ENCODE measurements around the gene GSK3B.

GSK3B gene

DNA sequence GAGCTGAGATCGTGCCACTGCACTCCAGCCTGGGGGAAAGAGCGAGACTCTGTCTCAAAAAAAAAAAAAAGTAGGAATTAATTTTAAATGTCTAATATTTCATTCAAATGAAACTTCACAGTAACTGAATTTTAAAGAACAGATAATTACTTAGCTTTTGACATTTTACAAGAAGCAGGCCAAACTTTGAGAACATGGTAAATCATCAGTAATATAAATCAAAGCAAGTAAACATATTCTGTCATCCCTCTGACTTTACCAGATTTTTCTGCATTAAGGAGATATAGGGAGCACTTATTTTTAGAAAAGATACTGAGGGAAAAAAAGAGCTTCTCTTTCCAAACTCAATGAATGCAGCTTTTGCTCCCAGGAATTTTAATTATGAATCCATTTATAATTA, 275.3 kb downstream of the GSK3B start:
- DNase-seq (ENCODE audit: low spot score), result no peak

DNA sequence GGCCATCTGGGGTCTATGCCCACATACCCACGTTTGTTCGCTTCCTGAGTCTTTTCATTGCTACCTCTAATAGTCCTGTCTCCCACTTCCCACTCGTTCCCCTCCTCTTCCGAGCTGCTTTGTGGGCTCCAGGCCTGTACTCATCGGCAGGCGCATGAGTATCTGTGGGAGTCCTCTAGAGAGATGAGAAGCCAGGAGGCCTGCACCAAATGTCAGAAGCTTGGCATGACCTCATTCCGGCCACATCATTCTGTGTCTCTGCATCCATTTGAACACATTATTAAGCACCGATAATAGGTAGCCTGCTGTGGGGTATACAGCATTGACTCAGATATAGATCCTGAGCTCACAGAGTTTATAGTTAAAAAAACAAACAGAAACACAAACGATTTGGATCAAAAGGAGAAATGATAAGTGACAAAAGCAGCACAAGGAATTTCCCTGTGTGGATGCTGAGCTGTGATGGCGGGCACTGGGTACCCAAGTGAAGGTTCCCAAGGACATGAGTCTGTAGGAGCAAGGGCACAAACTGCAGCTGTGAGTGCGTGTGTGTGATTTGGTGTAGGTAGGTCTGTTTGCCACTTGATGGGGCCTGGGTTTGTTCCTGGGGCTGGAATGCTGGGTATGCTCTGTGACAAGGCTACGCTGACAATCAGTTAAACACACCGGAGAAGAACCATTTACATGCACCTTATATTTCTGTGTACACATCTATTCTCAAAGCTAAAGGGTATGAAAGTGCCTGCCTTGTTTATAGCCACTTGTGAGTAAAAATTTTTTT, 276.5 kb downstream of the GSK3B start:
- no peak for DNase-seq (ENCODE audit: low spot score)

DNA sequence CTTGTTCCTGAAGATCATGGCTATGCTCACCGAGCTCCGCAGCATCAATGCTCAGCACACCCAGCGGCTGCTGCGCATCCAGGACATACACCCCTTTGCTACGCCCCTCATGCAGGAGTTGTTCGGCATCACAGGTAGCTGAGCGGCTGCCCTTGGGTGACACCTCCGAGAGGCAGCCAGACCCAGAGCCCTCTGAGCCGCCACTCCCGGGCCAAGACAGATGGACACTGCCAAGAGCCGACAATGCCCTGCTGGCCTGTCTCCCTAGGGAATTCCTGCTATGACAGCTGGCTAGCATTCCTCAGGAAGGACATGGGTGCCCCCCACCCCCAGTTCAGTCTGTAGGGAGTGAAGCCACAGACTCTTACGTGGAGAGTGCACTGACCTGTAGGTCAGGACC, 277.2 kb downstream of the GSK3B start:
- no peak for DNase-seq (ENCODE audit: low spot score)

DNA sequence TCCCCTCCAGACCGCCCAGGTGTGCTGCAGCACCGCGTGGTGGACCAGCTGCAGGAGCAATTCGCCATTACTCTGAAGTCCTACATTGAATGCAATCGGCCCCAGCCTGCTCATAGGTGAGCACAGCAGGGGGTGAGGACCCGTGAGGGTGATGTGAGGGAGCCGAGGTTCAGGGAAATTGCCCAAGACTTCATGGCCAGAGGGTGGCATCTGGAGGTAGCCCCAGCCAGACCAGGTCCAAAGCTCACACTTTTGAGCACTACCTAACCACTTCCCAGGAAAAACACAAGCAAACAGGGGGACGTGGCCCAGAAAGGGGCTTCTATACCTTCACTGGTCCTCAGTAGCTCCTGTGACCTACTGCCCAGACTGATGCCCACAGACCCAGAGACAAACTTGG, 278.5 kb downstream of the GSK3B start:
- no peak for DNase-seq (ENCODE audit: low spot score)

DNA sequence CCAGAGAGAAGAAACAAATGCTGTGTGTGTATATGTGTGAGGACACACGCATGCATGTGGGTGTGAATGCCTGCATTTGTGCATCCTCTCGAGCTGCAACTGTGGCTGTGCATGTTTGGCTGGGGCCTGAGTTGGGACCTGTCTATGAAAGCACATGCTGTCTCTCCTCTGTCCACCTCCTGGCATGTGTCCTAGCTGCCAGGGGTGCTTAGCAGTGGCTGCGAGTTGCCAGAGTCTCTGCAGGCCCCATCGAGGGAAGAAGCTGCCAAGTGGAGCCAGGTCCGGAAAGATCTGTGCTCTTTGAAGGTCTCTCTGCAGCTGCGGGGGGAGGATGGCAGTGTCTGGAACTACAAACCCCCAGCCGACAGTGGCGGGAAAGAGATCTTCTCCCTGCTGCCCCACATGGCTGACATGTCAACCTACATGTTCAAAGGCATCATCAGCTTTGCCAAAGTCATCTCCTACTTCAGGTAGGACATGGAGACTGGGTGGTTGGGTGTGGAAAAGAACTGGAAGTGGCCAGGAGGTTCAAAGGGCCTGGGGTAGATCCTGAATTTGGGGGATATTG, 281.7 kb downstream of the GSK3B start:
- no peak for DNase-seq (ENCODE audit: low spot score)

DNA sequence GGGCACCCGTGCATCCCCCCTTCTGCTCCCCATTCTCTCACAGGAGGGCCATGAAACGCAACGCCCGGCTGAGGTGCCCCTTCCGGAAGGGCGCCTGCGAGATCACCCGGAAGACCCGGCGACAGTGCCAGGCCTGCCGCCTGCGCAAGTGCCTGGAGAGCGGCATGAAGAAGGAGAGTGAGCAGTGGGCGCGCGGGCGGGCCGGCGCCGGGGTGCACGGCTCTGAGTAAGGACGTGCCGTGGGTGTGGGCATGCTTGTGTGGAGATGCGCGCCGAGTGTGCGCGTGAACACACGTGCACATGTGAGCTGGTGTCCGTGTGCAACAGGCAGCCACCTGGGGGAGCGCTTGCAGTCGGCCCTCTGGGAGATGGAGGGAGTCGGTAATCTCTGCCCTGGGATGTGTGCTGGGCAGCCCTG, 284.2 kb downstream of the GSK3B start:
- no peak for DNase-seq (ENCODE audit: low spot score)

DNA sequence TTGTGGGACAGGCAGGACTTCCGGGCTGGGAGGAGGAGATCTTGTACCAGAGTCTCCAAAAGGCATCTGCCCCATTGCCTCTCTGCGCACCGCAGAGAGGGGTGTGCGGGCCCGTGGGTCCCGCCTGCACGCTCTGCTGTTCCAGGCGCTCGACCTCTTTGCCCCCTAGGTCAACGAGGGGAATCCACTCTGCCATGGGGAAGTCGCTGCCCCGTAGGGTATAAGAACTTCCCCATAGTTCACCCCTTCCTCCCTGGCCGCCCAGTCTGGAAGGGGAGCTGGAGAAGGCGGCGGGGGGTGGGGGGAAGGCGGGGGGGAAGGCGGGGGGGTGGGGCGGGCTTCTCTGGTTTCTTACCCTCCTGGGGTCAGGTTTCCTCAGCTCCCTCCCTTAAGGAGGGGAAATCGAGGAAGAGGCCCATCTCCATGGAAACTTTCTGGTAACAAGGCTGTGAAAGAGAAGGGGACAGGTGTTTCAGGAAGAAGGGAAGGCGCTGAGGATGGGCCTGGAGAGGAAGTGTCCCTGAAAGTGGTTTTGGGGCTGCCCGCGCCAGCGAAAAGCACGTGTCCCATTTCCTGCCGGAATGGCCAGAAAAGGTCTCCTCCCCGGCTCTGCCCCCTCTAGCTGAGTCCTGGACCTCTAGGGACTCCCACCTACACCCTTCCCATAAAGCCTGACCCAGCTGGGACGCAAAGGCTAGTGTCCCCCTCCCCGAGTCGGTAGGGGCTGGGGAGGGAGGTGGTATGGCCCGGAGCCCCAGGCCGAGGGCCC, 284.8 kb downstream of the GSK3B start:
- no peak for DNase-seq (ENCODE audit: low spot score)

DNA sequence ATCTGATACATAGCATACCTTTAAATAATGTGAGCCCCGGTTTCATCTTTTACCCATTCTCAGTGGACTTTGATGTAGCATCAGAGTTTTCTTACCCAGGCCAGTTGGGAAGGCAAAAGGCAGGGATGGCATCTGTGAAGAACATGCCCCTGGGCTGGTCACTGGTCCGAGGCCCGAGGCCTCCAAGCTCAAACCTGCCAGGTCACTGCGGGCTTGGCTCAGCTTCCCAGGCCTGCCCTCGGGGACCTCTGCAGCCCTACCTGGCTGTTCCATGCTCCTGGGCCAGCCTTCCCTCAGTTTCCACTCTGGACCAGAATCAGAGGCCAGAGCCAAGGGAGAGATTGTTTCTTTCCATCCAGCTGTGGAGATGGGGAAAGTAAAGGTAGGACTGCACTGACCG, 285.4 kb downstream of the GSK3B start:
- DNase-seq (ENCODE audit: low spot score), result no peak

DNA sequence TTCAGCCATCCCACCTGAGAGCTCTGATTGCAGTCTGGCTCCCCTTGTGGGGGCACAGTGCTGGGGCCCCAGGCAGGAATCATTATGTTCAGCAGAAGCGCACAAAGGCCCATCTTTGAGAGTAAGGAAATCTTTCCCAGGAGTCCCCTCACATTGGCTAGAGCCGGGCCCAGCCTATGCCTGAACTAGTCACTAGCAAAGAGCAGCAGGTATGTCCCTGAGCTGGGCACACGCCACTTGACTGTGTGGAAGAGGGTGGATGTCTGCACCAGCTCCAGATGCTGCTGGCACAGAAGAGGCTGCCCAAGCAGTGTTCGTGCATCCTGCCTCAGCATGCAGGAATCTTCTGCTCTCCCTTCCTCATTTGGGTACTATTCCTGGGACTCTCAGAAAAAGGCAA, 286.0 kb downstream of the GSK3B start:
- DNase-seq (ENCODE audit: low spot score), result no peak

DNA sequence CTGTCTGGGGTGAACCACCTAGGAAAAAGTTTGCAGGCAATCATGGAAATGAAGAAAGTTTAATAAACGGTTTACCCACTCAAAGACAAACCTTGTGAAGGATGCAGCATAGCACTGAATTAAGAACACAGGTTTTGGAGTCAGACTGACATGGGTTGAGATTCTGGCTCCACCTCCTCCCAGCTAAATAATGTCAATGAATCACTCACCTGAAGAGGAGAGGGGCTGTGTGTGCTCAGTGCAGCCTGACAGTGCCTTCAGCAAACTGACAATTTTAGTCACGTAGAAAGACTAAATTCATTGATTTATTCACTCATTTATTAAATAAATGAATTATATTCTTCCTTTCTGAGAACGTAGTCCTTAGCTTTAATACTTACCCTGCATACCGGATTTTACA, 293.4 kb downstream of the GSK3B start:
- no peak for DNase-seq (ENCODE audit: low spot score)

DNA sequence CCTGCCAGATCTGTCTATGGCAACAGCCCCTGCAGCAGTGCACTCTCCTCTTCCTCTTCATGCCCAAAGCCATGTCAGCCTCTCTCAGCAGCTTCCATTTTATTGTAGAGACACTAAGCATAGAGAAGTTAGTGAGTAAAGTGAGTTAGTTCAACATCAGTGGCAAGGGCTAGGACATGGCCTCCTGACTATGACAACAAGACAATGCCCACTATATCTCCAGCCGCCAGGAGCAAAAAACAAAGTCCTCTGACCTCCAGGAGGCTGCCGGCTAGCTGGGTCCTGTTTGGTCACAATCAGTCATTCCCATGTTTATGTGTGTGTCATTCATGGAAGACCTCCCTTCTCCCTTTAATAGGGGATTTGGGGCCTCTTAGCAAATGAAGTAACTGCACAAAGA, 297.5 kb downstream of the GSK3B start:
- DNase-seq (ENCODE audit: low spot score), result no peak

DNA sequence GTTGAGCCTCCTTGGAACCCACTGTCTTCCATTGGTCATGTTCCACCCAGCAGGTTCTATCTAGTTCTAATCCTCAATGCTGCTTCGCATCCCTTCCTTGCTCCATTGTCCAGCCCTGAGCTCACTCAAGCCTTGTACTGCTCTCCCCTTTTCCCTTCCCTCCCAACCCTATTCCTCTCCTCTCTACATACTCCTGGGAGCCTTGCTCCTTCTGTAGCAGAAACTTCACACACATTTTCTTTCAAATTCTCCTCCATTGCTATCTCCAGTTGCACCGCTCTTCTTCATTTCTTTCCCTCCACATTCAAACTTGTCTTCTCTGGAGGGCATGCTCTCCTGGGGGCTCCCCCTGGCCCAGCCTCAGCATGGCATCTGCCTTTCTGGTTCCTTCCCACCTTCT, 297.9 kb downstream of the GSK3B start:
- no peak for DNase-seq (ENCODE audit: low spot score)

DNA sequence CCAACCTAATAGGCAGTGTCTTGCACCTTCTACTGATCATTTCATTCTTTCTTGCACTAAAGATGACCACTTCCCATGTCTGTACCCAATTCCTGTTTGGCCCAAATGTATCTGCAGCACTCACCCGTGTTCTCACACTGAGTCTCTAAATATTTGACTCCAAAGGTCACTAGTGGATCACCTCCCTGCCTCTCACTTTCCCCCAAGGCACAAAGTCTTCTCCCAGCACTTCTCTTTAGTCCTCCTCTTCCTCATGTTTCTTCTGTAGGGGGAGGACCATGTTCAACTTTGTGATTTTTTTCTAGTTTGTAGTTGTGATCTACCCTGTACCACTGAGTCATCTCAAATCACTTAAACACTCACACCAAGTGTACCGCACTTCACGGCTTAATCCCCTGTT, 298.4 kb downstream of the GSK3B start:
- DNase-seq (ENCODE audit: low spot score), result no peak

DNA sequence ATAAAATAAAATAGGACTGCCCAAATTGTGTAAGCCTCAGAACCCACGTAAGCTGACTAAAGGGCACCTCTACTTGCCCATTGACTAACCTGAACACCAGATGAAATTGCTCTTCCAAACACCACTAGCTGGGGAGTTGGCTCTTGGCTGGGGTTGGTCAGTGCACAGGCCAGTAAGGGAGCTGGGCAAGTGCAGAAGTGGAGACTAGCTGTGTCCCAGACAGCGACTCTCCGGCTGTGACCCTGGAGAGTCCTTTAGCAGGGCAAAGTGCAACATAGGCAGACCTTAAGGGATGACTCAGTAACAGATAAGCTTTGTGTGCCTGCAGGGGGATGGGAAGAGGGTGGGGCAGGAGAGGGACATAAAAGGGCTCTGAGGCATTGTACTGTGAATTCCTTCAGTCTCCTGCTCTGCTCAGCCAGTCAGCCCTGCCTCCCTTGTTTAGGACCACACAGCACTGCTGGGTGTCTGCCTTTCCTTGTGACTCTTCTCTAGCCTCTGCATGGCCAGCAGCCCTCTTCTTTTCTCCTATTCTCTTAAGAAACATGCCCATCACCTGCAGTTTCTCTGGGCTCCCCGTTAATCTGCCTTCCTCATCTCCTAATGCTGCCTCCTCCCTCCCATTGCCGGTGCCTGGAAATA, 299.2 kb downstream of the GSK3B start:
- peak; percentile 64 for DNase-seq (ENCODE audit: low spot score)

DNA sequence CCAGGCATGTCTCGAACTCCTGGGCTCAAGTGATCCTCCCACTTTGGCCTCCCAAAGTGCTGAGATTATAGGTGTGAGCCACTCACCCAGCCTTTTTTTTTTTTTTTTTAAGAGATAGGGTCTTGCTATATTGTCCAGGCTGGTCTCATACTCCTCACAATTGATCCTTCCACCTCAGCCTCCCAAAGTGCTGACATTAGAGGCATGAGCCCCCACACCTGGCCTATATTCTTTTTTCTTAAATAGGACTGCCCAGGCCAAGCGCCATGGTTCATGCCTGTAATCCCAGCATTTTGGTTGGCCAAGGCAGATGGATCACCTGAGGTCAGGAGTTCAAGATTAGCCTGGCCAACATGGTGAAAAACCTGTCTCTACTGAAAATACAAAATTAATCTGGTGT, 299.8 kb downstream of the GSK3B start:
- DNase-seq (ENCODE audit: low spot score), result no peak

DNA sequence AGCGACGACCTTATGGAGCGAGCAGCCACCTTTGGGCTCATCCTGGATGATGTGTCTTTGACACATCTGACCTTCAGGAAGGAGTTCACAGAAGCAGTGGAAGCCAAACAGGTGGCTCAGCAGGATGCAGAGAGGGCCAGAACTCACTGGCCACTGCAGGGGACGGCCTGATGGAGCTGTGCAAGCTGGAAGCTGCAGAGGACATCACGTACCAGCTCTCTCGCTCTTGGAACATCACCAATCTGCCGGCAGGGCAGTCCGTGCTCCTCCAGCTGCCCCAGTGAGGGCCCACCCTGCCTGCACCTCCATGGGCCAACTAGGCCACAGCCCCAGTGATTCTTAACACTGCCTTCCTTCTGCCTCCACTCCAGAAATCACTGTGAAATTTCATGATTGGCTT, 302.0 kb downstream of the GSK3B start:
- no peak for DNase-seq (ENCODE audit: low spot score)

DNA sequence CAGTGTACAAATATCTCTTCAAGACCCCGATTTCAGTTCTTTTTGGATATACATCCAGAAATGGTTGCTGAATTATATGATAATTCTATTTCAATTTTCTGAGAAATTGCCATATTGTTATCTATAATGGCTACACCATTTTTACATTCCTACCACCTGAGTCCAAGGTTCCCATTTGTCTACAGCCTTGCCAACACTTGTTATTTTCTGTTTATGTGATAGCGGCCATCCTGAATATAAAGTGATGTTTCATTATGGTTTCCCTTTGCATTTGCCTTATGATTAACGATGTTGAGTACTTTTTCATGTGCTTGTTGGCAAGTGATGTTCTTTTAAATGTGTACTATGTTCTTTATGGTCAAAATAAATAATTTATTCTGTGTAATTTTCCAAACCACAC, 303.9 kb downstream of the GSK3B start:
- no peak for DNase-seq (ENCODE audit: low spot score)

DNA sequence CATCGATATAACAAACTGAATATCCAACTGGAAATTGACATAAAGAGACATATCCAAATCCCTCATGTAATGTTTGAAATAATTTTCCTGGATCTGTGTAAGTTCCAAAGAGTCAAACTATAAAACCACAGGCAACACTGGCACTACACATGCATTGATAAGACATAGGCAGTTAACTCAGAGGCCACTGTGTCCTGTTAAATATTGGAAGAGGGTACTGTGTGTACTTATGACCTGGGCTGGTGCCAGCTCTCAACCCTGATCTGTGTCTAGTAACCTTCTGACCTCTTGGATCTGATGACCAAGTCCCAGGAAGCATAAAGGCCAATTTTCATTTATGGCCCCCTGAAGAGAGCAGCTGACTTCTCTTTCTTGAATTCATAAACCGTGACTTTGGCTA, 307.8 kb downstream of the GSK3B start:
- no peak for DNase-seq (ENCODE audit: low spot score)

DNA sequence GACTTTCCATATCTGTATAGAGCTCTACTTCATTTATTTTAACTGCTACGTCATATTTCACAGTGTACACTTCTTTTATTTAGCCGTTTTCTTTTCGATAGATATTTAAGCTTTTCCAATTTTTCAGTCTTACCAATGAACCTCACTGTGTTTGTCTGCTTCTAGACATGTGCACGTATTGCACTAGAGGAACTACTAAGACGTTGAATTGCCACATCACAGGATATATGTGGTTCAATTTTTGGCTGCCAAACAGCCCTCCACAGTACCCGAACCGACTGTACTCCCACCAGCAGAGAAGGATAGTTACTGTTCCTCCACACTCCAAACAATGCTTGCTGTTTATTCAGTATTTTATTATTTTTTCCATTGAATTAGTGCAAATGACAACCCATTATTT, 310.4 kb downstream of the GSK3B start:
- DNase-seq (ENCODE audit: low spot score), result no peak

DNA sequence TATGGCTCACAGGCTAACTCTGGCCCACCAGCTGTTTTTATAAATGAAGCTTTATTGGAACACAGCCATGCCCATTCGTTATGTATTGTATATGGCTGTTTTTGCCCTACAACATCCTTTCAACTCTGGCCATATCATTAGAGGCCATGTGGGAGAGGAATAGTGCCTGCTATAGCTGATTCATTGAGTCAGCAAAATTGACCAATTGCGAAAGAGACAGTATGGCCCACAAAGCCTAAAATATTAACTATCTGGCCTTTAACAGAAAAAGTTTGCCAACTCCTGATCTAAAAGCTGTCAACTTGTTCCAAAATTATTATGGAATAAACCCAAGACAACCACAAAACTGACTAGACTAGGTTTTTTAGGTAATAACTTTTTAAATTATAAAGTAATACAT, 311.0 kb downstream of the GSK3B start:
- DNase-seq (ENCODE audit: low spot score), result no peak

DNA sequence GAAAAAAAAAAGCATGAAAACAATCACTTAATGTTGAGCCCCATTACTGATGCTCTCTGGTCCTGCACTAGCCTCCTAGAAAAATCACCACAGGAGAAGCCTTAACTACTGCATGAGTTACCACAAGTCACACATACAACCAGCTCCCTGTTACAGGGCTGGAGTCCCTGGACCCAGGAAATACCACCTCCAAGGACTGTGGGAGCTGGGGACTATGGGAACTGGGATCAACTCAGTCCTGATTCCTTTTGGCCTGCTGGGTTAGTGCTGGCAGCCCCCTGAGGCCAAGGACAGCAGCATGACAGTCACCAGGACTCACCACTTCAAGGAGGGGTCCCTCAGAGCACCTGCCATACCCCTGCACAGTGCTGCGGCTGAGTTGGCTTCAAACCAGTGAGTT, 311.8 kb downstream of the GSK3B start:
- no peak for DNase-seq (ENCODE audit: low spot score)

DNA sequence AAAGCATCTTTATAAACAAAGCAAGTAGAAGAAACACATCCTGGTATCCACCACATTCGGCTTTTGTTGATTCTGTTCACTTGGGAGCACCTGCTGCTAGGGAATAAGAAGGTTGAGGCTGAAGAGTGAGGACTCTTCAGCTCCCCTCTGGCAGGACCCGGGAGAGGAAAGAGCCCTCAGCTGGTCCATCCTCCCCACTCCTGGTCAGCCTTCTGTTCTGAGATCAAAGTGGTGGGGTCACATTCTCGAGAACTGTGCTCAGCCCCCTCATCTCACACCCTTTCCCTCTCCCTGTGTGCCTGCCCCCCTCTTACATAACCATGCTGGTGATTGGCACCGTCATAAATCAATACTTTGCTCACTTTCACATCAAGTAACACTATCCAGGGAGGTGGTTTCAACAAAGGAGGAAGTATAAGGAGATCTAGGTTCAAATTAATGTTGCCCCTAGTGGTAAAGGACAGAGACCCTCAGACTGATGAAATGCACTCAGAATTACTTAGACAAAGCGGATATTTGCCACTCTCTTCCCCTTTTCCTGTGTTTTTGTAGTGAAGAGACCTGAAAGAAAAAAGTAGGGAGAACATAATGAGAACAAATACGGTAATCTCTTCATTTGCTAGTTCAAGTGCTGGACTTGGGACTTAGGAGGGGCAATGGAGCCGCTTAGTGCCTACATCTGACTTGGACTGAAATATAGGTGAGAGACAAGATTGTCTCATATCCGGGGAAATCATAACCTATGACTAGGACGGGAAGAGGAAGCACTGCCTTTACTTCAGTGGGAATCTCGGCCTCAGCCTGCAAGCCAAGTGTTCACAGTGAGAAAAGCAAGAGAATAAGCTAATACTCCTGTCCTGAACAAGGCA, 312.7 kb downstream of the GSK3B start, which contains the start of gene NR1I2:
Gene NR1I2 (plus strand): TSS at position 772 of the 869 bp plus-strand sequence.
- DNase-seq (ENCODE audit: low spot score), result no peak

Measured in COLO829 (cell line).